Fibroblast of the aortic adventitia (primary cell): ENCODE data around the gene HK1. TPM values are rescaled to one million over a fixed set of nuclear protein-coding genes. Genes with fewer than 3 reads are reported as not detected.

Experiments used
- DNase-seq: peaks from one replicate; pipeline ENCODE4 v3.0.0-alpha.2; 2010; ENCODE audit warnings: low read depth
- H3K4me3 ChIP-seq: 2 replicates; pipeline ENCODE4 v1.5.1; 2011; ENCODE audit warnings: low read depth, mild to moderate bottlenecking, control low read depth, low read length, moderate library complexity
- CTCF ChIP-seq: IDR thresholded peaks from 2 replicates; pipeline ENCODE4 v1.5.1; 2011; ENCODE audit warnings: mild to moderate bottlenecking, low read length, control low read depth, inconsistent platforms; ENCODE audit not compliant: insufficient read depth
- total RNA-seq: library from RNA; depleted of rRNA; stranded (reverse); fragments of >200 nt; gene quantifications from 2 replicates; pipeline ENCODE4 v1.2.3, GENCODE V29; 2012; ENCODE audit warnings: low replicate concordance

The HK1 gene
- total RNA-seq, 1 donor = 84.1 TPM

- TF ChIP-seq CTCF = no peak
- no peak for DNase-seq
- no peak overlapping the region for H3K4me3 ChIP-seq
These were observed 115.7 kb downstream of the HK1 start for GRCh38 chr10:69394020-69394419.

DNA sequence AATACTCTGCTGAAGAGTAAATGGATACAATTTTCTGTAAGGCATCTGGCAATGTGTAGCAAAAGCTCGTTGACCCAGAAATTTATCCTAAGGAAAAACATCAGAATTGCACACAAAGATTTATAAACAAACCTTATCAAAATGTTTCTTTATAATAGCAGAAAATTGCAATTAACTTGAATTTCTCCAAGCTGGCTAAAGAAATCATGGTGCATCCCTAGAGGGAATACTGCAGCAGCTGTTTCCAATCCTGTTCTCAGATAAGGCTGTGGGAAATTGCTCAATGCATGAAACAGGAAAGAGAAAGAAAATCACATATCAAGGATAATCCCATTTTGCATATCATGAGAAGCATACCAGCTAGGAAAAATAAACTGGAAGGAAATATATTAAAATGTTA, 119.7 kb downstream of the HK1 start:
- H3K4me3 ChIP-seq = no peak overlapping the region
- no peak for TF ChIP-seq CTCF
- peak; percentile 93 for DNase-seq

DNA sequence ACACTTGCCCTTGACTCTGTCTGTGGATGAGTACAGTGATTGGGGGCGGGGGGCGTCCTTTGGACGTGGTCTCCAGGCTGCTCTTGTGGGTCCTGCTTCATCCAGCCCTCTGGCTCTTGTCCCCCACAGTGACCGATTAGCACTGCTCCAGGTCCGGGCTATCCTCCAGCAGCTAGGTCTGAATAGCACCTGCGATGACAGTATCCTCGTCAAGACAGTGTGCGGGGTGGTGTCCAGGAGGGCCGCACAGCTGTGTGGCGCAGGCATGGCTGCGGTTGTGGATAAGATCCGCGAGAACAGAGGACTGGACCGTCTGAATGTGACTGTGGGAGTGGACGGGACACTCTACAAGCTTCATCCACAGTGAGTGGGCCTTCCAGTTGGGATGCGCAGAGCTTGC, 120.2 kb downstream of the HK1 start:
- H3K4me3 ChIP-seq = no peak overlapping the region
- DNase-seq = no peak

DNA sequence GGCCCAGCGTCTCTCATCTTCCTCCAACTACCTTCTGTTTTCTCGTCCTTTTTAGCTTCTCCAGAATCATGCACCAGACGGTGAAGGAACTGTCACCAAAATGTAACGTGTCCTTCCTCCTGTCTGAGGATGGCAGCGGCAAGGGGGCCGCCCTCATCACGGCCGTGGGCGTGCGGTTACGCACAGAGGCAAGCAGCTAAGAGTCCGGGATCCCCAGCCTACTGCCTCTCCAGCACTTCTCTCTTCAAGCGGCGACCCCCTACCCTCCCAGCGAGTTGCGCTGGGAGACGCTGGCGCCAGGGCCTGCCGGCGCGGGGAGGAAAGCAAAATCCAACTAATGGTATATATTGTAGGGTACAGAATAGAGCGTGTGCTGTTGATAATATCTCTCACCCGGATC, 122.6 kb downstream of the HK1 start:
- no peak for TF ChIP-seq CTCF
- no peak overlapping the region for H3K4me3 ChIP-seq
- DNase-seq = no peak

More for the DNA sequence above, 120.2 kb downstream of the HK1 start:
- TF ChIP-seq CTCF = no peak

- no peak for DNase-seq
- H3K4me3 ChIP-seq = no peak overlapping the region
- no peak for TF ChIP-seq CTCF
These were observed 123.1 kb downstream of the HK1 start for GRCh38 chr10:69401416-69401815.

DNA sequence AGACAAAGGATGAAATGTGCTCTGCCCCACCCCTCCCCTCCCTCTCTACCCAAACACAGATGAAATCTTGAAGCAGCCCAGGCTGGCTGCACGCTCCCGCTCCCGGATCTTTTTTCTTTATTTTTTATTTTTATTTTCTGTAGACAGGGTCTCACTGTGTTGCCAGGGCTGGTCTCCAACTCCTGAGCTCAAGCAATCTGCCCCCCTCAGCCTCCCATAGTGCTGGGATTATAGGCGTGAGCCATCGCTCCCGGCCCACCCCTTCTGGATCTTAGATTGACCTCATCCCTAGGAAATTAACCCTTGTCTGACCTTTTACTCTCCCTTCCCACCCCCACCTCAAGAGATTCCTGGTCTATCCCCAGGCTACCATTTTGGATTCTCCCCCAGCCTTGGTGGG, 124.1 kb downstream of the HK1 start:
- no peak for DNase-seq
- H3K4me3 ChIP-seq = no peak overlapping the region
- TF ChIP-seq CTCF = no peak

- no peak for DNase-seq
- no peak for TF ChIP-seq CTCF
- H3K4me3 ChIP-seq = no peak overlapping the region
These were observed 124.8 kb downstream of the HK1 start for GRCh38 chr10:69403066-69403465.
